HL-60 (cell line): ENCODE results near the gene GLRX2.

Experiments
- SPI1 ChIP-seq: IDR thresholded peaks from 2 replicates; pipeline ENCODE4 v1.6.1; 2012; ENCODE audit warnings: low read depth, mild to moderate bottlenecking, borderline replicate concordance
- TF ChIP-seq, protein P1 (sequence below): IDR thresholded peaks from one replicate; pipeline ENCODE4 v1.5.1; 2011; ENCODE audit warnings: low read length, control low read depth, inconsistent platforms; ENCODE audit not compliant: insufficient read depth
- TF ChIP-seq, protein P2 (sequence below): IDR thresholded peaks from 2 replicates; pipeline ENCODE4 v1.6.1; 2012; ENCODE audit warnings: low read depth; ENCODE audit not compliant: insufficient replicate concordance

DNA sequence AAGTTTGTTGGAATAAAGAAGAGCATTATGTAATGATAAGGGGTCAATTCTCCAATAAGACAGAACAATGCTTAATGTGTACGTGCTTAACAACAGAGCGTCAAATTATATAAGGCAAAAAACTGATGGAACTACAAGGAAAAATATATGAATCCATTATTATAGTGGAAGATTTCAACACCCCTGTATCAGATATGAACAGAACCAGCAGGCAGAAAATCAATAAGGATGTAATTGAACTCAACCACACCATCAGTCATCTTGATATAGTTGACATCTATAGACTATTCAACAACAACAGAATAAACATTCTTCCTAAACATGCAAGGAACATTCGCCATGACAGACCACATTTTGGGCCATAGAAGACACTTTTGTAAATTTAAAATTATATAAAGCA is 13.0 kb upstream of the GLRX2 start:
- TF ChIP-seq, protein P1, sequence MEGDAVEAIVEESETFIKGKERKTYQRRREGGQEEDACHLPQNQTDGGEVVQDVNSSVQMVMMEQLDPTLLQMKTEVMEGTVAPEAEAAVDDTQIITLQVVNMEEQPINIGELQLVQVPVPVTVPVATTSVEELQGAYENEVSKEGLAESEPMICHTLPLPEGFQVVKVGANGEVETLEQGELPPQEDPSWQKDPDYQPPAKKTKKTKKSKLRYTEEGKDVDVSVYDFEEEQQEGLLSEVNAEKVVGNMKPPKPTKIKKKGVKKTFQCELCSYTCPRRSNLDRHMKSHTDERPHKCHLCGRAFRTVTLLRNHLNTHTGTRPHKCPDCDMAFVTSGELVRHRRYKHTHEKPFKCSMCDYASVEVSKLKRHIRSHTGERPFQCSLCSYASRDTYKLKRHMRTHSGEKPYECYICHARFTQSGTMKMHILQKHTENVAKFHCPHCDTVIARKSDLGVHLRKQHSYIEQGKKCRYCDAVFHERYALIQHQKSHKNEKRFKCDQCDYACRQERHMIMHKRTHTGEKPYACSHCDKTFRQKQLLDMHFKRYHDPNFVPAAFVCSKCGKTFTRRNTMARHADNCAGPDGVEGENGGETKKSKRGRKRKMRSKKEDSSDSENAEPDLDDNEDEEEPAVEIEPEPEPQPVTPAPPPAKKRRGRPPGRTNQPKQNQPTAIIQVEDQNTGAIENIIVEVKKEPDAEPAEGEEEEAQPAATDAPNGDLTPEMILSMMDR: no peak
- TF ChIP-seq, protein P2, sequence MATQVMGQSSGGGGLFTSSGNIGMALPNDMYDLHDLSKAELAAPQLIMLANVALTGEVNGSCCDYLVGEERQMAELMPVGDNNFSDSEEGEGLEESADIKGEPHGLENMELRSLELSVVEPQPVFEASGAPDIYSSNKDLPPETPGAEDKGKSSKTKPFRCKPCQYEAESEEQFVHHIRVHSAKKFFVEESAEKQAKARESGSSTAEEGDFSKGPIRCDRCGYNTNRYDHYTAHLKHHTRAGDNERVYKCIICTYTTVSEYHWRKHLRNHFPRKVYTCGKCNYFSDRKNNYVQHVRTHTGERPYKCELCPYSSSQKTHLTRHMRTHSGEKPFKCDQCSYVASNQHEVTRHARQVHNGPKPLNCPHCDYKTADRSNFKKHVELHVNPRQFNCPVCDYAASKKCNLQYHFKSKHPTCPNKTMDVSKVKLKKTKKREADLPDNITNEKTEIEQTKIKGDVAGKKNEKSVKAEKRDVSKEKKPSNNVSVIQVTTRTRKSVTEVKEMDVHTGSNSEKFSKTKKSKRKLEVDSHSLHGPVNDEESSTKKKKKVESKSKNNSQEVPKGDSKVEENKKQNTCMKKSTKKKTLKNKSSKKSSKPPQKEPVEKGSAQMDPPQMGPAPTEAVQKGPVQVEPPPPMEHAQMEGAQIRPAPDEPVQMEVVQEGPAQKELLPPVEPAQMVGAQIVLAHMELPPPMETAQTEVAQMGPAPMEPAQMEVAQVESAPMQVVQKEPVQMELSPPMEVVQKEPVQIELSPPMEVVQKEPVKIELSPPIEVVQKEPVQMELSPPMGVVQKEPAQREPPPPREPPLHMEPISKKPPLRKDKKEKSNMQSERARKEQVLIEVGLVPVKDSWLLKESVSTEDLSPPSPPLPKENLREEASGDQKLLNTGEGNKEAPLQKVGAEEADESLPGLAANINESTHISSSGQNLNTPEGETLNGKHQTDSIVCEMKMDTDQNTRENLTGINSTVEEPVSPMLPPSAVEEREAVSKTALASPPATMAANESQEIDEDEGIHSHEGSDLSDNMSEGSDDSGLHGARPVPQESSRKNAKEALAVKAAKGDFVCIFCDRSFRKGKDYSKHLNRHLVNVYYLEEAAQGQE: no peak
- TF ChIP-seq SPI1: no peak
